HG03060 (cell line): Measurements from ENCODE around the gene RNF214.
"Not testable (repeated sequence)": the region's sequence is repeated elsewhere in the genome, so short reads cannot be mapped to it uniquely, and the experiment has no call there.

Source experiments
- ATAC-seq: cut with Tn5 transposase; IDR thresholded peaks from one replicate; pipeline ENCODE4 v1.9.1; 2021; ENCODE audit warnings: low read depth, moderate number of reproducible peaks; ENCODE audit not compliant: unreplicated experiment

Gene RNF214

GRCh38 chr11:117229931-117230285 is 2.6 kb upstream of the RNF214 start:
- no peak for ATAC-seq

- ATAC-seq = no peak
These were observed 2.0 kb upstream of the RNF214 start for GRCh38 chr11:117230286-117230961.

GRCh38 chr11:117230999-117231841 is 1.3 kb upstream of the RNF214 start:
- ATAC-seq = no peak

- no peak for ATAC-seq
These were observed 704 bp upstream of the RNF214 start, which contains the start of gene PCSK7 for GRCh38 chr11:117231842-117232091. PCSK7 (minus strand) TSS chr11:117232073; CDS start chr11:117229844, 2,229 bp downstream.

GRCh38 chr11:117232911-117233409 is 489 bp downstream of the RNF214 start:
- no peak for ATAC-seq

GRCh38 chr11:117238221-117238620 is 5.8 kb downstream of the RNF214 start:
- no peak for ATAC-seq

GRCh38 chr11:117239295-117239694 is 6.8 kb downstream of the RNF214 start:
- ATAC-seq = no peak

- ATAC-seq = no peak
These were observed 15.9 kb downstream of the RNF214 start for GRCh38 chr11:117248341-117248740.

- no peak for ATAC-seq
These were observed 17.1 kb downstream of the RNF214 start for GRCh38 chr11:117249571-117249970.

- no peak for ATAC-seq
These were observed 19.0 kb downstream of the RNF214 start for GRCh38 chr11:117251506-117251905.

GRCh38 chr11:117255966-117256365 is 23.5 kb downstream of the RNF214 start:
- ATAC-seq = no peak

GRCh38 chr11:117256573-117256972 is 24.1 kb downstream of the RNF214 start:
- ATAC-seq = no peak

GRCh38 chr11:117258576-117258975 is 26.1 kb downstream of the RNF214 start:
- no peak for ATAC-seq

GRCh38 chr11:117259417-117259816 is 26.9 kb downstream of the RNF214 start:
- ATAC-seq = no peak

GRCh38 chr11:117264624-117265323 is 32.3 kb downstream of the RNF214 start:
- ATAC-seq = not testable (repeated sequence)

- ATAC-seq = no peak
These were observed 33.3 kb downstream of the RNF214 start for GRCh38 chr11:117265745-117266144.

GRCh38 chr11:117269856-117270255 is 37.4 kb downstream of the RNF214 start:
- no peak for ATAC-seq

GRCh38 chr11:117271208-117271607 is 38.7 kb downstream of the RNF214 start:
- no peak for ATAC-seq

- not testable (repeated sequence) for ATAC-seq
These were observed 39.7 kb downstream of the RNF214 start for GRCh38 chr11:117272175-117272574.

GRCh38 chr11:117273550-117274289 is 41.2 kb downstream of the RNF214 start:
- ATAC-seq = no peak

GRCh38 chr11:117278347-117278746 is 45.9 kb downstream of the RNF214 start:
- no peak for ATAC-seq
